Measurements from ENCODE around the gene AGAP1.

Gene AGAP1

DNA sequence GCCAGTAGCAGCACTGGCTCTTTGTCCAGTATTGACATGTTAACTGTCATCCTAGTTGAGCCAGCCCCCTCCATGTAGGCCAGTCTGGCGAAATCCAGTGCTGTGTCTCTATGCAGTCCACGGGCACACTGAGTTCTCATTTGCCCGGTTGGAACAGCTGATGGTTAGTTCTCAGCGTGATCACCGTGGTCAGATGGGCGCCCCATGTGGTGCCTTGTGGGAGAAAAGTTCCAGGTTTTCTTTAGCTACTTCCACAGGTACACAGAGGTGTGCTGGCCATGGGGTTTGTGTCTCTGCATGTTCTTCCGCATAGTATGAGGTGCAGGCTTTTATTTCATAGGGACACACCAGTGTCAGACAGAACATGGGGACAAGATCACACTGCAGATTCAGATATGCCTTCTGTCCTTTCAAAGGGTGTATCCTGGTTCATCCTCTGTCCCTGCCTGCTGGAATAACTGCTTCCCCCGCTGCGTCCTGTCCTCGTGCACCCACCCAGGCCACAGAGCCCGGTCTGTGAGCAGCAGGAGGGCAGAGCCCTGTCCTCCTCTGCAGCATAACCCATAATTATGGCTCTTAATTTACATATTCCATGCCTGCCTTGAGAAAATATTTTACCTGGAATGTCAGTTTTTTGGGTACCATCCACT is 340.3 kb downstream of the AGAP1 start:
- no peak for DNase-seq

DNA sequence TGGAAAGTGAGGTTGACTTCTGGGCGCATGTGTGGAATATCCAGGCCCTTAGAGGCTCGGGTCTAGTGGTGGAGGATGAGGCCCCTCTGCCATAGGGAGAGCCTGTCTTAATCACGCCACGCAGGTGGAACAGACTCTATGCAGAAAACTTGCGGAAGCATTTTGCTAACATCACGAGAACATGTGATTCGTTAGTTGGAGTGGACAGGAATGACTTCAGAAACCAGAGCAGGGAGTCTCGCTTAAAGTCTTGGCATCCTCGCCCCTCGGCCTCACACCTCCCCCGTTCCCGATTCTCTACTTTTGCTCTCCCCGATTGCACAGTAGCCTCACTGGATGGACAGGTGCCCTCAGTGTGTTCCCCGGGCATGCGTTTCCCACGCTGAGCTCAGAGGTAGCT is 340.9 kb downstream of the AGAP1 start:
- DNase-seq, result no peak

GRCh38 chr2:235835810-235836209 is 342.0 kb downstream of the AGAP1 start:
- no peak for DNase-seq

GRCh38 chr2:235836491-235836911 is 342.7 kb downstream of the AGAP1 start:
- DNase-seq, result no peak

- DNase-seq, result no peak
Observed at GRCh38 chr2:235839226-235839625, 345.4 kb downstream of the AGAP1 start.

DNA sequence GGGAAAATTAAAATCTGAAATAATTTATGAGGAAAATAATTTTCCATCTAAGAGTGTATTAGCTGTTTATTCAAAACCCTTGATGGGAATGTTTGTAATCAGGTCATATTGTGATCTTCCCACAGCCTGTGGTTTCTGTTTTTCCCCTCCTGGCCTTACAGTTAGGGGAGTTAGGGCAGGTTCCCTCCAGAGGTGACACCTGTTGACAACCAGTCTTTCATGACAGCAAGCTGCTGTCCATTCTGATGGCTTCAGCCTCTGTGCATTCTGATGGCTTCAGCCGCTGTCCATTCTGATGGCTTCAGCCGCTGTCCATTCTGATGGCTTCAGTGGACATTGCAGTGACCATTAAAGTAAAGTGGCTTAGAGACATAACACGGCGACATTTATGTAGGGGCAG is 346.1 kb downstream of the AGAP1 start:
- DNase-seq, result no peak

GRCh38 chr2:235841863-235842262 is 348.0 kb downstream of the AGAP1 start:
- DNase-seq, result no peak

DNA sequence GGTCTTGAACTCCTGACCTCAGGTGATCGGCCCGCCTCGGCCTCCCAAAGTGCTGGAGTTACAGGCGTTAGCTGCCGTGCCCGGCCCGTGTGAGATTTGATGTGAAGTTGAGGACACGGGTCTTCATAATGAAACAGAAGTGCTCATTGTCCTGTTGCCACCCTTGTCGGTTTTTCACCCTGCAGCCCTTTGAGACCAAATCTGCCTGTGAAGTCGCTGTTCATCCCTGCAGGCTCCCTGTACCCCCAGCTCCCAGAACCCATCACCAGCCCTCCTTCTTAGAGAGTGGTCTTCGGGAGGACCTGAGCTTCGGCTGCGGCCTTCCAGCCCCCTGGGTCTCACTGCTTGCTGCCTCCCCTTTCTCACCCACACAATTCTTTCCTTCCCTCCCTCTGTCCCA is 349.1 kb downstream of the AGAP1 start:
- DNase-seq, result no peak

DNA sequence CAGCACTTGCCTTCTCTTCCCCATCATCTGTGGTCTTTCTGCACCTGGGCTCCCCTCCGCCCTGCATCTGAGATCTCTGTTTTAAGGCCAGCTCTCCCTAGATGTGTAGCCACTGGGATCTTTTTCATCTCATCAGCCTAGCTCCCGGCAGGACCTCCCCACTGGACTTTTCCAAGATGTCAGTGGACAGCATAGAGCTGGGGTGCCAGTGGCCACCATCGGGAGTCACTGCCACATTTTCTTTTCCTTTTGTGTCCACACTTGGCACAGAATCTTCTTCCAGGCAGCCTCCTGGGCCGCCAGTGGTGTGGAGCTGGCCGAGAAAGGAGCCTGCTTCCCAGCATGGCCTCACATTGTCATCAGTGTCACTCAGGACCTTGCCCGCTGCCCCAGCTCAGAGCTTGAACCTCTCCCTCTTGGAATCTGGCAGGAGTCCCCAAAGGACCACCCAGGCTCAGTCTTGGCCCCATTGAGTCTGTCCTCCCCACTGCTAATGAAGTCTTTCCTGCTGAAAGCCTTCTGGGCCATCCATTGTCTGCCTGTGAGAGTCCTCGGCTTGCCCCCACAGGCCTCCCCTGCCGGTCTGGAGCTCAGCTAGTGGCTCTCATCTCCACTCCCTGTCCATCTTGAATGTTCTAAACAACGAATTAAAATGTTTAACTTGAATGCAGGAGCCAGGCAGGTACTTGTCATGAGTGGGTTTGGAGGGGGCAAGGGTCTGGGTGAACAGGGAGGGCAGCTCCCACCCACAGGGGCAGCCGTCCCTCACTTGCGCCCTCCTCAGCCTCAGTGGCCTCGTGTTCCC is 349.9 kb downstream of the AGAP1 start:
- no peak for DNase-seq

- no peak for DNase-seq
Observed at GRCh38 chr2:235844561-235844960, 350.7 kb downstream of the AGAP1 start.

- no peak for DNase-seq
Observed at GRCh38 chr2:235845245-235845644, 351.4 kb downstream of the AGAP1 start.

DNA sequence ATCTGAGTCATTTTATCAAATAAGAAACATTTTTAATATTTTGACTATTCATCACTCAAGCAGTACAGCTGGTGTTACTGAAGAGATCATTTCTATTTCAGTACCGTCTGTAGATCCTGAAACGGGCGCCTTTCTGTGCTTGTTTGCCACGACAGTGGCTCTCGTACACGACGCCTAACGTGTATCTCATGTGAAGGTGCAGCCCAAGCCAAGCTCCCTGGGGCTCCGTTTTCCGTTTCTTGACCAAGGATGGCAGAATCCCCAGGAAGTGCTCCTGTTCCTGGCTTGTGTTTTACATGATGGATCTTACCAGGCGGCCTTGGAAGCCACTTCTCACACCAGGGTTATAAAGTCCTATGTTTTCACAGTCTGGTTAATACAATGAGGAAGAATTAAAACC is 353.7 kb downstream of the AGAP1 start:
- no peak for DNase-seq

GRCh38 chr2:235848055-235848454 is 354.2 kb downstream of the AGAP1 start:
- no peak for DNase-seq

DNA sequence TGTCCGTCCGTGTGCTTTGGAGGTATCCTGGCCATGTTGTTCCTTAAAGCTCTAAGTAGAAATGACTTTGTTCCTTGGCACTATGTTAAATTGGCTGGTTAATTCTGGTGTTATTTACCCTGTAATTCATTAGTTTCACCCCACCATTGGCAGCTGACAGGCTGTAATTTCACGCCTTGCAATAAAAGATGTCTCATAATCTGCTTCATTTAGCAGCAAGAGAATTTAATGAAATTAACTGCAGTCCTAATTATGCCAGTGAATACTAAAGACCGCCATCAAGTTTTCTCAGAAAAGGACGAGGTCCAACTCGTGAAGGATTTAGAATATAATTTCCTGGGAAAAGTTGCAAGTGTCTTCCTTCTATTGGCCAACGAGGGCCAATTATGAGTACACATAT is 355.1 kb downstream of the AGAP1 start:
- DNase-seq, result no peak

DNA sequence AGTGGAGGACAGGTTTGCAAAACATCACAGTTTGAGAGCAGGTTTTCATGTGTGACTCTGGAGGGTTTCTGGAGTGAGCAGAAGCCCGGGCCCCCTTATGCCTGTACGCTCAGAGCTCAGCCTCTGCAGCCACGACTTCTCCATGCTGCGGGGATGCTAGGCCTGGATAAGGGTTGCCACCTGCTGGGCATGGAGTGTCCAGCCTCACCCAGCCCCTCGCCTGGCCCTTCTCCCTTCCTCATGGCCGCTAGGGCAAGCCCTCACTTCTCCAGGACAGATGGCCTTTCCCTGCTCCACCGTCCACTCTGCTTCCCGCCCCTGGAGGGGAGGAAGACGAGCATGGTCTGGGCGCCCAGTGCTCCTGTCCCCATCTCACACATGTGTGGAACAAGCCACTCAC is 355.6 kb downstream of the AGAP1 start:
- no peak for DNase-seq

- no peak for DNase-seq
Observed at GRCh38 chr2:235850289-235850688, 356.4 kb downstream of the AGAP1 start.

DNA sequence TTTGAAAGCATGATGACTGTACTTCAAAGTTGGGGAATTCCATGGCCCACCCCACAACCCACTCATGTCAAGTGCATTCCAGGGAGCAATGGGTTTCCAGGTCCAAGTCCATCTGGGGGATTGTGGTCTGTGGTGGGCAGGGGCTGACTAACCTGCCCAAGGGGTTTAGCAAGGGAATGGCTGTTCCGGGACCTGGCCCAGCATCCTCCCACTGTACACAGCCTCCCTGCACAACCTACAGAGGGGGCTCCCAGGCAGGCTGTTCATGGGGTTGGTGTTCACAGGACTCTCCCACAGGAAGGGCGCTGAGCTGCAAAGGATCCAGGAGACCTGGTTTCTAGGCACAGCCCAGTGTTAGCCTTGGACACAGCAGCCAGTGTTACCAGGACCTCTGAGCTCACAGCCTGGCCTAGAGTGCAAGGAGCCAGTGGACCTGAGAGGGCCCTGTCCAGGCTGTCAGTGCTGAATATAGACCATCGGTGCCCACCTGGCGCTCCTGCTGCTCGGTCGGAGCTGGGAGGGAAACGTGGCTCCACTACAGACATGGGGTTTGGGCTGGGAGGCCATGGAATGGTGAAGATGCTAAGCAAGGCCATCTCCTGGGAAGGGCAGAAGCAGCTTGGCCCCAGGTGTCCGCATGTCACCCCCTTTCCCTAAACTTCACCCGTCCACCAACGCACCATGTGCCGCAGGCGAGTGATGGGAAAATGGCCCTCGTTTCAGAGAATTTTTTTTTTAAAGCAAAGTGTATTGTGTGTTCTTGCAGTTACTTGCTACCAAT is 357.1 kb downstream of the AGAP1 start:
- DNase-seq, result no peak

DNA sequence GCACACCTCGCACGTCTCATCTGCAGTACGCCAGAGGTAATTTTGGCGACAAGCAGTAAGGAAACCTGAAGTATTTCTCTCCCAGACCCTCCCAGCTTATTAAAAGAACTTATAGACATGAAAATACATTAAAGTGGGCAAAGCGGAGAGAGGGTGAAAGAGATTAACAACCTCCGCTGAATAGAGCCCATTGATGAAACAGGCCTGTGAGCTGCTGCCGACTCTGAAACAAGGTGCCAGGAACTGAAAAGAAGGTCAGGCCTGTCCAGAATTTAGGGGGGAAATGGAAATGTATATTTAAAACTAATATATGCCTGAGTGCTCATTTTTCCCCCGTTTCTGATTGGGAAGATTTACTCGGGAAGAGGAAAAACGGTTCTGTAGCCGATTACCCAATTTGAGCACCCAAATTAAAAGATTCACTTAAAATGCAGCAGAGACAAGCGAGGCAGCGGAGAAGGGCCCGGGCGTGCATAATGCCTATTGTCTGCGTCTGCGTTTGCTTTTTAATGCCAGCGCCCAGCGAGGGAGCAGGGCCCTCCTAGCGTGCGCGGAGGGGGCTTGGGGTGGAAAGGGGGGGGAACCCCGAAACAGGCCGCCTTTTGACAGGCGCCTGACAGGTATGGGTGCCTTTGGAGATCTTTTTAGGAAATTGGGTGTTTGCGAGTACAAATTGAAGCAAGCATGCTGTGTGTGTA is 358.1 kb downstream of the AGAP1 start:
- no peak for DNase-seq

GRCh38 chr2:235852526-235852920 is 358.7 kb downstream of the AGAP1 start:
- no peak for DNase-seq

GRCh38 chr2:235854276-235854675 is 360.4 kb downstream of the AGAP1 start:
- no peak for DNase-seq

- DNase-seq, result no peak
Observed at GRCh38 chr2:235855011-235855410, 361.2 kb downstream of the AGAP1 start.

DNA sequence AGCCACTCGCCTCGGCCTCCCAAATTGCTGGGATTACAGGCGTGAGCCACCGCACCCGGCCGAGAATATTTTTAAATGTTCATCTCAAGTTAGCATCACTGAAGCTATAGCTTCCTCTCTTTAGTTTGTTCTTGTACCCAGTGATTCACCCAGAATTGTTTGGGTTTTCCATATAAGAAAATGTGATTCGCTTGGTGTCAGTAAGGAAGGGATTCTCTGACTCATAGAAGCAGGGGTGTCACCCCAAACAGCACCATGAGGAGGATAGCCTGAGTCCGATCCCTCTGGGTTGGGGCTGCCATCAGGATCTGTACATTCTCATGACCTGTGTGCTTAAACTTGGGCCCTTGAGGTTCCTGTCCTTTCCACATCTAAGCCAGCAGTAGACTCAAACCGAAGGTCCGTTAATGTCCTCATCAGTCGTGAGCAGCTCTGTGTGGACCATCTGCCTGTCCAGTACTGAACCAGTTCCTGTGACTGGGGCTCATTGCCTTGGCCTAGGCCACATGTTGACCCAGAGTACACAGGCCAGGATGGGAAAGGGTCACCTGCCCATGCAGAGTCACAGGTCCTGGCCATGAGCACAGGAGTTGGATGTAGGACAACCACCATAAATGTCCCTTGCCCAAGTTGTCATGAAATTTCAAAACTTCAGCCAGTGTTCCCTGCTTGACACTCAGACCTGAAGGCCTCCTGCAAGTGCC is 362.5 kb downstream of the AGAP1 start:
- no peak for DNase-seq

GRCh38 chr2:235857598-235857997 is 363.8 kb downstream of the AGAP1 start:
- DNase-seq, result no peak

All from activated effector memory CD4-positive, alpha-beta T cell treated with Interleukin-2 at 50 U/mL for 16 hours (primary cell).